ENCODE results near the gene CRYL1.

CRYL1 gene

GRCh38 chr13:20416223-20416745 lies 109.4 kb downstream of the CRYL1 start:
- no peak for DNase-seq

- DNase-seq = no peak
Observed at GRCh38 chr13:20415694-20416107, 110.0 kb downstream of the CRYL1 start.

- DNase-seq = no peak
Observed at GRCh38 chr13:20415306-20415679, 110.4 kb downstream of the CRYL1 start.

- DNase-seq = no peak
Observed at GRCh38 chr13:20414546-20415305, 110.9 kb downstream of the CRYL1 start.

GRCh38 chr13:20412691-20413355 lies 112.8 kb downstream of the CRYL1 start:
- DNase-seq = no peak

- DNase-seq = no peak
Observed at GRCh38 chr13:20411638-20412342, 113.9 kb downstream of the CRYL1 start.

GRCh38 chr13:20410726-20411125 lies 114.9 kb downstream of the CRYL1 start:
- no peak for DNase-seq

GRCh38 chr13:20408181-20408580 lies 117.5 kb downstream of the CRYL1 start:
- no peak for DNase-seq

- DNase-seq = no peak
Observed at GRCh38 chr13:20407759-20408158, 117.9 kb downstream of the CRYL1 start.

GRCh38 chr13:20405691-20406090 lies 120.0 kb downstream of the CRYL1 start:
- no peak for DNase-seq

GRCh38 chr13:20404488-20405222 lies 121.0 kb downstream of the CRYL1 start:
- DNase-seq = no peak

- DNase-seq = no peak
Observed at GRCh38 chr13:20403826-20404225, 121.8 kb downstream of the CRYL1 start.

GRCh38 chr13:20402881-20403280 lies 122.8 kb downstream of the CRYL1 start:
- no peak for DNase-seq

- no peak for DNase-seq
Observed at GRCh38 chr13:20401931-20402856, 123.5 kb downstream of the CRYL1 start.

- DNase-seq = no peak
Observed at GRCh38 chr13:20401531-20401930, 124.1 kb downstream of the CRYL1 start.

- no peak for DNase-seq
Observed at GRCh38 chr13:20400774-20401173, 124.9 kb downstream of the CRYL1 start.

GRCh38 chr13:20399961-20400360 lies 125.7 kb downstream of the CRYL1 start:
- no peak for DNase-seq

- no peak for DNase-seq
Observed at GRCh38 chr13:20399515-20399914, 126.1 kb downstream of the CRYL1 start.

- DNase-seq = no peak
Observed at GRCh38 chr13:20398459-20398858, 127.2 kb downstream of the CRYL1 start.

GRCh38 chr13:20397896-20398295 lies 127.8 kb downstream of the CRYL1 start:
- no peak for DNase-seq

- no peak for DNase-seq
Observed at GRCh38 chr13:20395061-20395916, 130.4 kb downstream of the CRYL1 start.

Measured in NCI-H510A treated with DMSO at 0.1 percent for 48 hours (cell line).